H7 (cell line): ENCODE measurements around the gene SPDYE6. TPM values are rescaled to one million over a fixed set of nuclear protein-coding genes. Genes with fewer than 3 reads are reported as not detected.

ENCODE experiments used
- total RNA-seq: library from RNA; depleted of rRNA; stranded (reverse); fragments of >200 nt; shearing (Covaris generic); gene quantifications from 2 replicates; pipeline ENCODE4 v1.2.3, GENCODE V29; 2014; rRNA removed

Gene SPDYE6
- total RNA-seq, 1 experiment from 2014 or later = not detected

Other genes starting within 250 kb of the SPDYE6 start
- gene SH2B2, start 69.6 kb downstream of the SPDYE6 start, total RNA-seq = 6.2 and 11.1 TPM in 2 replicates
- 20.5 and 24.4 TPM in 2 replicates for gene PRKRIP1, start 39.9 kb upstream of the SPDYE6 start, total RNA-seq
- gene ORAI2, start 77.1 kb upstream of the SPDYE6 start, total RNA-seq = 13.3 and 17.3 TPM in 2 replicates
- 29.1 and 30.5 TPM in 2 replicates for gene ALKBH4, start 108.4 kb upstream of the SPDYE6 start, total RNA-seq
- gene LRWD1, start 108.5 kb upstream of the SPDYE6 start, total RNA-seq = 54.0 and 67.2 TPM in 2 replicates
- gene POLR2J, start 122.5 kb upstream of the SPDYE6 start, total RNA-seq = 40.9 and 42.2 TPM in 2 replicates
- gene RASA4B, start 161.3 kb upstream of the SPDYE6 start, total RNA-seq = 3.2 and 5.9 TPM in 2 replicates
- 4.0 and 13.2 TPM in 2 replicates for gene UPK3BL2, start 187.3 kb upstream of the SPDYE6 start, total RNA-seq
- gene SPDYE2, start 194.8 kb upstream of the SPDYE6 start, total RNA-seq = not detected in 2 replicates
- 12.7 and 13.8 TPM in 2 replicates for gene POLR2J3, start 216.1 kb upstream of the SPDYE6 start, total RNA-seq